ENCODE results near the gene ETNPPL. TPM values are rescaled to one million over a fixed set of nuclear protein-coding genes. Genes with fewer than 3 reads are reported as not detected.
"Not testable (repeated sequence)": the region's sequence is repeated elsewhere in the genome, so short reads cannot be mapped to it uniquely, and the experiment has no call there.

Gene ETNPPL
- total RNA-seq, 1 donor from 2014 or later, result not detected

DNA sequence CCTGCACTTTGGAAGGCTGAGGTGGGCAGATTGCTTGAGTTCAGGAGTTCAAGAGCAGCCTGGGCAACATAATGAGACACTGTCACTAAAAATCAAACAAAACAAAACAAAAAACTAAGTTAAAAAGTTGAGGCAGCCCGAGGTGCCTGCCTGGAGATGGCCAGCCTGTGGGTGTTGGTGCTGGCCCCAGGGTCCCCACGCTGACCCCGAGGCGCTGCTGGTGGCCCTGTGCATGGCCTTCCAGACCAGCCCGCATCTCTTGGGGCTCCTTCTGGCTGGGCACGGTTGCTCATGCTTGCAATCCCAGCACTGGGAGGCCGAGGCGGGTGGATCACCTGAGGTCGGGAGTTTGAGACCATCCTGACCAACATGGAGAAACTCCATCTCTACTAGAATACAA, 4.4 kb downstream of the ETNPPL start:
- no peak for DNase-seq (ENCODE audit: low spot score)

DNA sequence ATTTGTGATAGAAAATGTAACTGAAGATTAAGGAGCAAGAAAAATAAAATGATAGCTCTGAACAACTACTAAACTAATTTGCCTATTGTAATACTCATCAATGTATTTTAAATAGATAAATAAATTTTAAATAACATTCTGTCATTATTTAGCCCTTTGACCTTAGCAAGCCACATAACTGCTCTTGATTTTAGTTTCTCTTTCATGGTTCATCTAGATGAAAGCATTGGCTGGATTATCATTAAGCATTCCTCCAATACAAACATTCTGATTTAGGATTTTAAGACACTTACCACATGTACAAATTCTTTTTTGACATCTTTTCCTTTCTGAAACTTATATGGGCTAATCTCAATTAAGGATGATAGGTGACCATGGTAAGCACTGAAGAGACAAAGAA, 8.5 kb downstream of the ETNPPL start:
- DNase-seq (ENCODE audit: low spot score), result no peak

GRCh38 chr4:108751321-108751720, 11.5 kb downstream of the ETNPPL start:
- no peak for DNase-seq (ENCODE audit: low spot score)

- DNase-seq (ENCODE audit: low spot score), result no peak
Measured at GRCh38 chr4:108749119-108749518, 13.7 kb downstream of the ETNPPL start.

- DNase-seq (ENCODE audit: low spot score), result no peak
Measured at GRCh38 chr4:108746511-108746910, 16.3 kb downstream of the ETNPPL start.

GRCh38 chr4:108744307-108744706, 18.5 kb downstream of the ETNPPL start:
- DNase-seq (ENCODE audit: low spot score), result no peak

GRCh38 chr4:108742451-108743420, 20.1 kb downstream of the ETNPPL start:
- DNase-seq (ENCODE audit: low spot score), result no peak

DNA sequence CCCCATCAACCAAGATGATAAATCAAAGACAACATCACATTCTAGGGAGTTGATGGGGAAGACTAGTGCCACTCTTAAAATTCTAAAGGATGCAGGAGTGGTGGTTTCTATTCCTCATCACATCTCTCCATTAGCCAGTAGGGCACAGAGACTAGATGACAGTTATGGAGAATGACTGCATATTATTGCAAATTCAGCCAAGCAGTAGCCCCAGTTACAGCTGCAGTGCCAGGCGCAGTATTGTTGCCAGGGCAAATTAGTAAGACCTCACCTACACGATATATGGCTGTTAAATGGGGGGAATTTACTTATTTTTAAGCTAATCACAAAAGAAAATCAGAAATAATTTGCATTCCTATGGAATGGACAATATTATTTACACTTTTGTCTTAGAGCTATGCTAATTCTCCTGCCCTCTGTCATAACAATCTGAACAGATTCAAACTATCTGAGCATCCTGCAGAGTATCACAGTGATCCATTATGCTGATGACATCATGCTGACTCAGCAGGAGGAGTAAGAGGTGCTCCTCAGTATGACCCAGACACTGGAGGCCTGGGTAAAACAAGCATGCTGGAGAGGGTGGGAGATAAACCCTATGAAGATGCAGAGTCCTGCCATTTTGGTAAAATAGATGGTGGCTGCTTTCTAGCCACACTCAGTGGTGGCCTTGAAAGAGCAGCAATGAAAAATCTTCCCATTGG, 24.7 kb downstream of the ETNPPL start:
- no peak for DNase-seq (ENCODE audit: low spot score)

GRCh38 chr4:108731006-108731405, 31.8 kb downstream of the ETNPPL start:
- DNase-seq (ENCODE audit: low spot score), result no peak

DNA sequence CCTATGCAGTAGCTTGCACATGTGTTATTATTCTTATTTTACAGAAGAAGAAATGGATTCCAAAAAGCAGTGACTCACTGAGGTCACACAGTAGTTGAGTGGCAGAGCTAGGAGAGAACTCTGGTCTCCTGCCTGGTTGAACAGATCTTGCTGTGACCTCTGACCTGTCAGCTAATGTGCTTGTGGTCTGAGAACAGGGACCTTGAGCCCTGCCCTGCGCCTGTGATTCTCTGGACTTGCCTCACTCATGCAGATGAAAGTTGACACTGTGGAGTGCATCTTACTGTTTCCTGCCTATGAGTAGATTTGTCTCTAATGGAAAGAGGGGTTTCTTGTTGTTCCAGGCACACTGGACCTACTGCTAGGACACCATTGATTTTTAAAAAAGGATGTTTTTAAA, 32.3 kb downstream of the ETNPPL start:
- DNase-seq (ENCODE audit: low spot score), result no peak

- no peak for DNase-seq (ENCODE audit: low spot score)
Measured at GRCh38 chr4:108729731-108730130, 33.1 kb downstream of the ETNPPL start.

- DNase-seq (ENCODE audit: low spot score), result no peak
Measured at GRCh38 chr4:108725457-108725856, 37.4 kb downstream of the ETNPPL start.

DNA sequence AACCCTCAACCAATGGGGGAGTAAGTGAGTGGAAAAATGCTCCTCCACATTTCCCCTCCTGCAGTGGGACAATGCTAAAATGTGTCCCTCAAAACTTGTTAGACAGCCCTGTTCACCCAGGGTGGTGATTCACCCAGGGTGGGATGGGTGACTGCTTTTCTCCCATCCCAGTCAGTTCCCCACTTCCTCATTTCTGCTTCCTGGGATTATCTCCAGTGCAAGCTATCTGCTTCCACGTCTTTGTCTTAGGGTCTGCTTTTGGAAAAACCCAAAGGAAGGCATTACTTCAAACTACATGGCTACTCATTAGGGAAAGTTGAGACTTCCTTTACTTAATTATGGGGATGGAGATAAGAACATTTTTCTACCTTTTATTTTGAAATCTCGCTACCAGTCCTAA, 45.5 kb downstream of the ETNPPL start:
- DNase-seq (ENCODE audit: low spot score), result no peak

DNA sequence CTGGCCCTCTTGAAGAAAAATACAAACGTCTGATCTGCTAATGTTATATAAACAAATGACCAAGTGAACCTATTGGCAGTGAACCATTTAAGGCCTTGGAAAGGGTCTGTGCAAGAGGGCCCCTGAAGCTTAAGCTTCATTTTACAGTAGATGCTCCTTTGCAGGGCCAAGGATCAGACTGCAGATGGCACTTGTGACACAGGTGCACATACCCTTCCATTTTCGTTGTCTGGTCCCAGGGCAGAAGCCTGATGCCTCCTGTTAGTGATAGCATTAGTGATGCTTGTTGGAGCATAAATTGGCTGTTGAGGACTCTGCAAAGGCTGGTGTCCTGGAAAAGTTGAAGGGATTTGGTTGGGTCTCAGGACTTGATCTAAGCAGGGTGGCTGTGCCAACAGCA, 46.5 kb downstream of the ETNPPL start:
- no peak for DNase-seq (ENCODE audit: low spot score)

GRCh38 chr4:108714880-108715279, 48.0 kb downstream of the ETNPPL start:
- DNase-seq (ENCODE audit: low spot score), result no peak

GRCh38 chr4:108710578-108710977, 52.3 kb downstream of the ETNPPL start:
- DNase-seq (ENCODE audit: low spot score), result not testable (repeated sequence)

GRCh38 chr4:108709722-108710121, 53.1 kb downstream of the ETNPPL start:
- DNase-seq (ENCODE audit: low spot score), result no peak

DNA sequence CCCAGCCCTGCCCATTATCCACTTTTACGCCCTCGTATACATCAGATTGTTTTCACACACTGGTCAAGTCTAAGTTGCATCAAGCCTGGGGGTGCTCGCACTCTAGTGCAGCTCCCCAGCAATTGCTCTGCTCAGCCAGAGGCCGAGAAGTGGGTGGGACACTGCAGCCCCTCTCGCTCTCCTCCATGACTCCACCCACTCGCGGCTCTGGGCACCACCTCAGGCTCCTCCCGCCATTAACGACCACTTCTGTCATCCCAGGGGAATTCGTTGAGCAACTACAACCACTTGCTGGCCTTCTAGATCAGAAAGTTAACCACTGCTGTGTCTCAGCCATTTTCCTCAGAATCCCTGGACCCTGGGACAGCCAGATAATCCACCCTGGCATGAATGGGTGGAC, 53.6 kb downstream of the ETNPPL start:
- DNase-seq (ENCODE audit: low spot score), result no peak

GRCh38 chr4:108706289-108706688, 56.6 kb downstream of the ETNPPL start:
- DNase-seq (ENCODE audit: low spot score), result no peak

DNA sequence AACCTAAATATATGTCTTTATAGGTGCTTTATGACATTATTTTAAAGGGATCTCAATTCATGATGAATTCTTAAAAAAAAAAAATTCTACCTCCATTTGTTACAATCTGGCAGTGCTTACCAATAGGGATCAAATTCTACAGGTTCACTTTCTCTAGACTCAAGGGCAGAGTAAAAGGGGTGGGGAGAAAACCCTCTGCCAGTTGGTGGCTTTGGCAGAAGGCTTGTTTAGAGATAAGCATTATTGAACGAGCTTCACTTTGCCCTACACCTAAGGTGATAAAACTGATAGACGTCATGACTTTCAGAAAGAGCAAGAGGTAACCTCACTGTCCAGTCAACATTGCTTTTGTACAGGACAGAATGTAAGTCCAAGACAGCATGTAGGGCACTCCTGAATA, 58.9 kb downstream of the ETNPPL start:
- no peak for DNase-seq (ENCODE audit: low spot score)

DNA sequence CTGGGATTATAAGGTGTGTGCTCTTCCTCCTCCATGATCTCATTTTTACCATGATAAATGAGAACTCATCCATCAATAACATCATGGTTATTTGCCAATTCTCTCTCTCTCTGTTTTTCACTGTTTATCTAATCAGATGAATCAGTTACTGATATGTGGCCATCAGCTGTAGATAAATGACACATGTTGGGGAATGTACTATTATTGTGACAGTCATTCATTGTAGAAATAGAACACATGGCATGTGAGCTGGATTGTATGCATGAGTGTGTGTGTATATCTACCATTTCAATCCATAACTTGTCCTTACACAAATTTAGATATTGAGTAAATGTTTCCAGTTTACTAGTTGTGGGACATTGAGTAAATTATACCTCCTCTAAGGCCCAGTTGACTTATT, 59.5 kb downstream of the ETNPPL start:
- DNase-seq (ENCODE audit: low spot score), result no peak

GRCh38 chr4:108702960-108703359, 59.9 kb downstream of the ETNPPL start:
- no peak for DNase-seq (ENCODE audit: low spot score)

Data from ureter (tissue), 1 donor.